H1 (cell line): ENCODE data around the gene NTRK2. TPM values are rescaled to one million over a fixed set of nuclear protein-coding genes. Genes with fewer than 3 reads are reported as not detected.

ENCODE experiments used
- BACH1 ChIP-seq: IDR thresholded peaks from 2 replicates; pipeline ENCODE4 v1.6.1; 2012; ENCODE audit warnings: low read length, improper control_type of control experiment
- CHD7 ChIP-seq: fragments of 300-600 bp; sonication (generic); IDR thresholded peaks from 2 replicates; pipeline ENCODE4 v1.7.1; 2012; ENCODE audit warnings: low read length, moderate library complexity, mild to moderate bottlenecking, inconsistent platforms; ENCODE audit not compliant: insufficient replicate concordance
- GABPA ChIP-seq: IDR thresholded peaks from 2 replicates; pipeline ENCODE4 v1.6.1; 2011; ENCODE audit warnings: mild to moderate bottlenecking, low read length, moderate library complexity, borderline replicate concordance; ENCODE audit not compliant: insufficient read depth
- GTF2F1 ChIP-seq: IDR thresholded peaks from 2 replicates; pipeline ENCODE4 v1.6.1; 2012; ENCODE audit warnings: low read depth, low read length, improper control_type of control experiment, borderline replicate concordance
- JUND ChIP-seq: IDR thresholded peaks from 2 replicates; pipeline ENCODE4 v1.6.1; 2011; ENCODE audit warnings: mild to moderate bottlenecking, improper control_type of control experiment, low read length
- KDM4A ChIP-seq: IDR thresholded peaks from one replicate; pipeline ENCODE4 v1.7.1; 2012; ENCODE audit warnings: low read depth, mild to moderate bottlenecking, moderate library complexity, low read length, inconsistent platforms; ENCODE audit not compliant: severe bottlenecking
- PHF8 ChIP-seq: fragments of 200-600 bp; sonication (generic); conservative IDR thresholded peaks from 2 replicates; pipeline ENCODE4 v1.7.1; 2012; ENCODE audit warnings: low read depth, mild to moderate bottlenecking, inconsistent platforms, low read length, moderate library complexity
- POLR2A ChIP-seq, 2 experiments: IDR thresholded peaks; 1 replicate in 1 of 2; 2 replicates in 1 of 2; pipeline ENCODE4 v1.6.1; 2011; ENCODE audit warnings: low read depth in 2 of 2, low read length in 2 of 2, mild to moderate bottlenecking in 2 of 2; ENCODE audit errors: control extremely low read depth in 1 of 2
- POU5F1 ChIP-seq: IDR thresholded peaks from 2 replicates; pipeline ENCODE4 v1.6.1; 2011; ENCODE audit warnings: low read depth, mild to moderate bottlenecking, low read length, moderate library complexity
- RNF2 ChIP-seq: fragments of 200-900, 300-1000 bp; sonication (generic); IDR thresholded peaks from 2 replicates; pipeline ENCODE4 v1.7.1; 2016; ENCODE audit warnings: borderline replicate concordance, low read depth, mild to moderate bottlenecking, antibody characterized with exemption, low read length; ENCODE audit not compliant: poor library complexity, severe bottlenecking; ENCODE audit errors: missing control alignments
- SIRT6 ChIP-seq: IDR thresholded peaks from one replicate; pipeline ENCODE4 v1.7.1; 2012; ENCODE audit warnings: low read length, inconsistent platforms
- TAF7 ChIP-seq: optimal IDR thresholded peaks from 2 replicates; pipeline ENCODE3; 2011; ENCODE audit warnings: low read depth, mild to moderate bottlenecking, inconsistent platforms, low read length, moderate library complexity, borderline replicate concordance
- TBP ChIP-seq: IDR thresholded peaks from 2 replicates; pipeline ENCODE4 v1.6.1; 2011; ENCODE audit warnings: low read depth, low read length, improper control_type of control experiment
- polyA plus RNA-seq, 7 experiments: library from polyadenylated mRNA; depleted of rRNA in 3 of 7; stranded (reverse) in 5 of 7; unstranded in 2 of 7; fragments of >200 nt in 5 of 7; fragments of 200-250 nt in 2 of 7; gene quantifications; 1 replicate in 5 of 7; 2 replicates in 1 of 7; 4 replicates in 1 of 7; pipeline versions ENCODE4 v1.2.1 to v1.2.3, GENCODE V29; 2011 to 2013; ENCODE audit warnings: missing spikeins in 2 of 7, mixed read lengths in 2 of 7
- total RNA-seq: library from RNA; stranded (reverse); fragmentation: NEBNext Ultra II Directional; extraction: Animal tissue kit (Norgen Biotek cat#: 25700); gene quantifications from 2 replicates; pipeline ENCODE4 v1.2.1, GENCODE V29; 2021

Gene NTRK2
- total and polyA plus RNA-seq, 2 of the 8 experiments (the other 6 are each of a cell fraction or from before 2014, with no cell fraction given): 0.03 to 0.04 TPM

GRCh38 chr9:84955971-84956370 is 286.4 kb downstream of the NTRK2 start (continued):
- TF ChIP-seq CHD7 (no peak), POU5F1 (no peak), TBP (no peak), GABPA (no peak), GTF2F1 (no peak), PHF8 (no peak), SIRT6 (no peak), JUND (no peak), TAF7 (no peak), POLR2A (IDR thresholded peaks at IDR 0.05; ENCODE audit: control extremely low read depth in 1 of 2, low read depth in 2 of 2, low read length in 2 of 2) (no peak), KDM4A (no peak), BACH1 (no peak), RNF2 (no peak)
